ENCODE results near the gene REN. TPM values are rescaled to one million over a fixed set of nuclear protein-coding genes. Genes with fewer than 3 reads are reported as not detected.

The REN gene
- not detected for total RNA-seq

DNA sequence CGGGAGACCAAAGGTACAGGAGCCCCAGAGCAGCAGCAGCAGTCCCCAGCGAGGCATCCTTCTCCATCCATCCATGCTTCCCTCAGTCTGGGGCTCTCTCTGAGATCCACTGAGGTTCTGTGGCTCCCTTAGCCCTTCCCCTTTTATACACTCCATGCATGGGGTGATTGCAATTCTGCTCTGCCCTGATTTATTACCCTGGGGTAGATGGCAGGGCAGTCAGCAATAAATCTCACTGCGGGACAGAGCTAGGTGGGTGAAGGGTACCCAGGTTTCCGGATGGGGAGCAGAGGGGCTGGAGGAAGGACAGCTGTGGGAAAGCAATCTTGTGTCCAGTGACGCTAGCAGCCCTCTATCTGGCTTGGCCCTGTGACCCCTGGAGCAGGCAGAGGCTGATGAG lies at the start of gene REN:
Gene REN, minus strand, starts transcription at position 119 of the 400 bp plus-strand sequence. Its CDS starts 44 bp downstream, at position 75.
- TF ChIP-seq, protein P1, sequence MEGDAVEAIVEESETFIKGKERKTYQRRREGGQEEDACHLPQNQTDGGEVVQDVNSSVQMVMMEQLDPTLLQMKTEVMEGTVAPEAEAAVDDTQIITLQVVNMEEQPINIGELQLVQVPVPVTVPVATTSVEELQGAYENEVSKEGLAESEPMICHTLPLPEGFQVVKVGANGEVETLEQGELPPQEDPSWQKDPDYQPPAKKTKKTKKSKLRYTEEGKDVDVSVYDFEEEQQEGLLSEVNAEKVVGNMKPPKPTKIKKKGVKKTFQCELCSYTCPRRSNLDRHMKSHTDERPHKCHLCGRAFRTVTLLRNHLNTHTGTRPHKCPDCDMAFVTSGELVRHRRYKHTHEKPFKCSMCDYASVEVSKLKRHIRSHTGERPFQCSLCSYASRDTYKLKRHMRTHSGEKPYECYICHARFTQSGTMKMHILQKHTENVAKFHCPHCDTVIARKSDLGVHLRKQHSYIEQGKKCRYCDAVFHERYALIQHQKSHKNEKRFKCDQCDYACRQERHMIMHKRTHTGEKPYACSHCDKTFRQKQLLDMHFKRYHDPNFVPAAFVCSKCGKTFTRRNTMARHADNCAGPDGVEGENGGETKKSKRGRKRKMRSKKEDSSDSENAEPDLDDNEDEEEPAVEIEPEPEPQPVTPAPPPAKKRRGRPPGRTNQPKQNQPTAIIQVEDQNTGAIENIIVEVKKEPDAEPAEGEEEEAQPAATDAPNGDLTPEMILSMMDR (IDR thresholded peaks at IDR 0.05): no peak
- ATAC-seq (ENCODE audit: insufficient number of reproducible peaks, low FRiP score, low read depth) (no peak), DNase-seq (ENCODE audit: low spot score) (no peak)
- no peak within 1 kb of the TSS for H3K27ac ChIP-seq
- H3K4me3 ChIP-seq: no peak within 1 kb of the TSS
- no peaks in the 10 kb centered on the region for H3K27me3 ChIP-seq (replicated peaks; ENCODE audit: insufficient read depth)
- H3K4me1 ChIP-seq (ENCODE audit: control insufficient read depth in 1 of 2, low read depth in 2 of 2): no peaks in the 10 kb centered on the region
- no peaks in the 10 kb centered on the region for H3K36me3 ChIP-seq
- H3K9me3 ChIP-seq: peaks cover 12% of the 10 kb centered on the region

DNA sequence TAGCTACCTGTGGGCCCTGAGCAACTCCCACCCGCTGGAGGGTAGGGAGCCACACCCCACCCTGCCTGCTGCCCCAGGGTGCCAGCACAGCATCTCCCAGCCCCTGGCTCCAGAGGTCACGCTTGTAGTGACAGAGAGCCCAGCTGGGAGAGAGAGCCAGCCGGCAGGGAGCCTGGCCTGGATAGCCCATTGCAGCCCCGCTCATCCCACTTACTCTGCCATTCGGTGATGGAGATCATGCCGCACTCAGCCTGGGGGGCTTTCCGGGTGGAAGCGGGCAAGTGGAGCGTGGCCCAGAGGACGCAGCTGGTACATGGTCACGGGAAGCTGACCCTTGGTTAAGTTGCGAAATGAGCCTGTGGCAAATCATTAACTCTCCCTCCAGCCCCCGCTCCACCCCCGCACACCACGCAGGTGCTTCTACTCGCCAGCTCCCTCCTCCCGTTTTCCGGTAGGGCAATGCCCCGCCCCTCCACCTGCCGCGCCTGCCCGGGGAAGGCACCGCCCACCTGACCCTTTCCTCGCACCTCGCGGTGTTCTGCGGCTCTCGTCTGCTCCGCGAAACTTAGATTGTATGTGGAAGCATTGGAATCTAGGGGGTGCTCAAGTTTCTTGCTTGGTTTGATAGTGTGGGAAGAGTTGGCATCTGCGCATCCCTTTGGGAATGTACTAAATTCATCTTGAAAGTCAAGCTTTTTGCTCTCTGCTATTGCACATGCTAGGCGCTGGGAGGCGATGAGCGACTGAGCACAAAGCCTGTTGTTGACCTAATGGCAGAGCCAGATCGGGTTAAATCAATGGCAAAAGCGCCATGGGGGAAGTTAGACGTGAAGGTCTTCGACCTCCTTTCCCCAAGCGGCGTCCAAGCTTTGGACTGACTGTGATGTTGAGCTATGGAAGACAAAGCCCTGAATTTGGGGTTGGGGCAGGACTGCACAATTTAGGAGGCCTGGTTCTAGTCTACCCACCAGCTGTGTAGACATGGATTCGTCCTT lies 47.8 kb upstream of the REN start, which contains the start of gene GOLT1A:
Gene GOLT1A, minus strand, starts transcription at position 321 of the 995 bp plus-strand sequence. Its CDS starts 82 bp downstream, at position 239.
- Histone ChIP-seq H3K9me3 (no peaks in the 10 kb centered on the region), H3K4me3 (peak within 1 kb of the TSS; percentile 42), H3K36me3 (no peaks in the 10 kb centered on the region), H3K27me3 (replicated peaks; ENCODE audit: insufficient read depth) (no peaks in the 10 kb centered on the region), H3K4me1 (ENCODE audit: control insufficient read depth in 1 of 2, low read depth in 2 of 2) (peaks cover 0 to 6% of the 10 kb centered on the region in 2 donors), H3K27ac (no peak within 1 kb of the TSS)
- TF ChIP-seq, protein P1 (IDR thresholded peaks at IDR 0.05): peak; percentile 40
- DNase-seq (ENCODE audit: low spot score) (no peak), ATAC-seq (ENCODE audit: insufficient number of reproducible peaks, low FRiP score, low read depth) (no peak)

DNA sequence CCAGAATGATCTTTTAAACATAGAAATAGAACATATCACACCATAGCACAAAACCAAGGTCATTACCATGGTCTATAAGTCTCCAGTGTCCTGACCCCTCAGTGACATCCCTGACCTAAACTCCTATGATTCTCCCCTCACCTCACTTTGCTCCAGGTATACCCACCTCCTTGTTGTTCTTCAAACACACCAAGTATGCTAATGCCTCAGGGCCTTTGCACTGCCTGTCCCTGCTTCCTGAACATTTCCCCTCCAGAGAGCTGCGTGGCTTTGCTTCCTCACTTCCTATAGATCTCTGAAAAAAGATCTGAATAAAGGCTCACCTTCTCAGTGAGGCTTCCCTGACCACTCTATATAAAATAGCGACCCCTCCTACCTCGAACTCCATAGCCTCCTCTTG lies 46.6 kb upstream of the REN start:
- ATAC-seq (ENCODE audit: insufficient number of reproducible peaks, low FRiP score, low read depth) (no peak), DNase-seq (ENCODE audit: low spot score) (no peak)
- H3K27ac ChIP-seq: no peak overlapping the region
- H3K4me3 ChIP-seq: no peak overlapping the region
- no peaks in the 10 kb centered on the region for H3K36me3 ChIP-seq
- peaks cover 0 to 6% of the 10 kb centered on the region in 2 donors for H3K4me1 ChIP-seq (ENCODE audit: control insufficient read depth in 1 of 2, low read depth in 2 of 2)
- TF ChIP-seq, protein P1 (IDR thresholded peaks at IDR 0.05): no peak
- no peaks in the 10 kb centered on the region for H3K27me3 ChIP-seq (replicated peaks; ENCODE audit: insufficient read depth)
- no peaks in the 10 kb centered on the region for H3K9me3 ChIP-seq

DNA sequence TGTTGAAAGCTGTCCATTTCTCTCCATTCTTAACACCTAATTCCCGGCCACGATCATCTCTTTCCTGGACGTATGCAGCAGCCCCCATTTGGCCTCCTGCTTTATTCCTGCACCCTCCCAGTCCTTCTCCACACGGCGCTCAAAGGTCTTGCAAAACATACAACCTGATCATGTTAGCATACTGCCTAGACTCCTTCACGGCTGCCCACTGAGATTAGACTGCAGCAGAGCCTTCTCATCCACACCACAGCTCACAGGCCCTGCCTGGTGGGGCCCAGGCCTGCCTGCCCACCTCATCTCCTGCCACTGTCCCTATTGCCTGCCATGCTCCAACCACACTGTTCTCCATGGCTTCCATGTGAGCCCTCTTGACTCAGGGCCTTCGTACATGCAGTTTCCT lies 44.9 kb upstream of the REN start:
- no peak overlapping the region for H3K4me3 ChIP-seq
- ATAC-seq (ENCODE audit: insufficient number of reproducible peaks, low FRiP score, low read depth) (no peak), DNase-seq (ENCODE audit: low spot score) (no peak)
- no peaks in the 10 kb centered on the region for H3K9me3 ChIP-seq
- H3K27me3 ChIP-seq (replicated peaks; ENCODE audit: insufficient read depth): peaks cover 6% of the 10 kb centered on the region
- H3K27ac ChIP-seq: no peak overlapping the region
- TF ChIP-seq, protein P1 (IDR thresholded peaks at IDR 0.05): no peak
- H3K4me1 ChIP-seq (ENCODE audit: control insufficient read depth in 1 of 2, low read depth in 2 of 2): peaks cover 0 to 6% of the 10 kb centered on the region in 2 donors
- no peaks in the 10 kb centered on the region for H3K36me3 ChIP-seq

DNA sequence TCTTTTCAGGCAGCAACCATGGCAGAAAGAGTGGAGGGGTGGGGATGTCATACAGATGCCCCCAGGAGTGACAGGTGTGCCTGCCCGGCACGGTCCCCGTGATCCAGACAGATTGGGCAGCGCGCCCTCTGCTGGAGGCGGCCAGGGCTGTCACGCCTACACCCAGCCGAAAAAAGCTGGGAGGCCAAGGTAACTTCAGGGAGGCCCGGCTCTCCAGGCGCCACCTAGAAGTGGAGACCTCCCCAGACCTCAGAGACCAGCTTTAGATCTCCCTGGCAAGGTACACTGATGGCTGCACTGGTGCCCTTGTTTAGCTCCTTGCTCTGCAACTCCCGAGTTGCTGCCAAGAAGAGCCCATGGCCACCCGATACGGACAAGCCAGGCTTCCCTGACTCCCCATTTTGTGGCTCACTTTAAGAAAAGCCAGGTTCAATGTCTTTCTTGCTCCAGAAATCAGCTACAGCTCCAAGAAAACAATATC lies 41.0 kb upstream of the REN start:
- H3K4me1 ChIP-seq (ENCODE audit: control insufficient read depth in 1 of 2, low read depth in 2 of 2): no peaks in the 10 kb centered on the region
- TF ChIP-seq, protein P1 (IDR thresholded peaks at IDR 0.05): peak; percentile 79
- H3K9me3 ChIP-seq: no peaks in the 10 kb centered on the region
- H3K27ac ChIP-seq: no peak overlapping the region
- H3K36me3 ChIP-seq: no peaks in the 10 kb centered on the region
- no peak overlapping the region for H3K4me3 ChIP-seq
- ATAC-seq (ENCODE audit: insufficient number of reproducible peaks, low FRiP score, low read depth) (no peak), DNase-seq (ENCODE audit: low spot score) (no peak)
- H3K27me3 ChIP-seq (replicated peaks; ENCODE audit: insufficient read depth): peaks cover 6% of the 10 kb centered on the region
